GM12892 (cell line): ENCODE results near the gene FGF3.

Experiments used
- POLR2A ChIP-seq: IDR thresholded peaks from 2 replicates; pipeline ENCODE4 v1.6.1; 2011; ENCODE audit warnings: low read depth, low read length, control low read depth
- TAF1 ChIP-seq: IDR thresholded peaks from 2 replicates; pipeline ENCODE4 v1.6.1; 2011; ENCODE audit warnings: low read depth, mild to moderate bottlenecking, control low read depth, low read length, borderline replicate concordance

DNA sequence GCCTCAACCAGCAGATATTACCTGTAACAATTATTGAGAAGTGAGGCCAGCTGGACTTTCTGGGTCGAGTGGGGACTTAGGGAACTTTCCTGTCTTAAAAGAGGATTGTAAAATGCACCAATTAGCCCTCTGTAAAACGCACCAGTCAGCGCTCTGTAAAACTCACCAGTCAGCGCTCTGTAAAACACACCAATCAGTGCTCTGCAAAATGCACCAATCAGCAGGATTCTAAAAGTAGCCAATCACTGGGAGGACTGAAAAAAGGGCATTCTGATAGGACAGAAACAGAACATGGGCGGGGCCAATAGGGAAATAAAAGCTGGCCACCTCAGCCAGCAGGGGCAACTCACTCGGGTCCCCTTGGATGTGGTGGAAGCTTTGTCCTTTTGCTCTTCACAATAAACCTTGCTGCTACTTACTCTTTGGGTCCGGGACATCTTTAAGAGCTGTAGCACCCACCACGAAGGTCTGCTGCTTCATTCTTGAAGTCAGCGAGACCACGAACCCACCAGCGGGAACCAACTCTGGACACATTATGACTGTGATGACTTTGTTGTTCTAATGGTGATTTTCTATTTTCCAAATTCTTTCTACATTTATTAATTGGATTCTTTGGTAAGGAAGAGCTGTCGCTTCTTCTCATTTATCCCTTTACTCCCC, 40.2 kb upstream of the FGF3 start:
- TF ChIP-seq TAF1 = no peak
- TF ChIP-seq POLR2A = no peak
